Measurements from ENCODE around the gene ZNF586.
"Not testable (repeated sequence)": the region's sequence is repeated elsewhere in the genome, so short reads cannot be mapped to it uniquely, and the experiment has no call there.

The ZNF586 gene

DNA sequence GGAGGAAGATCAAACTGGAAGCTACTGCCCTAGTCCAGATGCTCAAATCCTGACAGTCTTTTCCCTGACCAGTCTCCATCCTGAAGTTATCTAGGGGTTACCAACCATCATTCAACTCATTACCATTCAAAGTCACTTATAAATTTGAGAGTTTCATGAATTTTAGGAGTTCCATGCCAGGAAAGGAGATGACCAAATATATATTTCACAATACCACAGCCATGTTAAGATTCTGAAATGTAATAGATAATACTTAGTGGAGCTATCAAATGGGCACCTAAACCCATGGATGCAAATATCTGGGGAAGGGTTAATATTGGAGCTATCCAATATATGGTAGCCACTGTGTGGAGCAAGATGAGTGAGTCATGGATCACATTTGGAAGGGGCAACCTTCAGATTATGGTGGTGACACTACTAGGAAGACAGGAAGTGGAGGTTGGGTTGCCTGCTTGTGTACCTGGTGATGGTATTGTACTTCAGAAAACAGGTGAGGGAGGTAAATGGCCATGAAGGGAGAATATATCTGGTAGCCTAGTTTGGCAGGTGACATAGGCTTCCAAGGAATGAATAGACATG, 18.7 kb downstream of the ZNF586 start:
- no peak overlapping the region for H3K4me3 ChIP-seq (ENCODE audit: low read depth, low read length)
- no peak for DNase-seq (ENCODE audit: low read depth)

- no peak overlapping the region for H3K4me3 ChIP-seq (ENCODE audit: low read depth, low read length)
- DNase-seq (ENCODE audit: low read depth) = no peak
Observed at GRCh38 chr19:57789288-57789687, 19.8 kb downstream of the ZNF586 start.

GRCh38 chr19:57796580-57796979, 27.1 kb downstream of the ZNF586 start:
- not testable (repeated sequence) for H3K4me3 ChIP-seq (ENCODE audit: low read depth, low read length); DNase-seq (ENCODE audit: low read depth)

DNA sequence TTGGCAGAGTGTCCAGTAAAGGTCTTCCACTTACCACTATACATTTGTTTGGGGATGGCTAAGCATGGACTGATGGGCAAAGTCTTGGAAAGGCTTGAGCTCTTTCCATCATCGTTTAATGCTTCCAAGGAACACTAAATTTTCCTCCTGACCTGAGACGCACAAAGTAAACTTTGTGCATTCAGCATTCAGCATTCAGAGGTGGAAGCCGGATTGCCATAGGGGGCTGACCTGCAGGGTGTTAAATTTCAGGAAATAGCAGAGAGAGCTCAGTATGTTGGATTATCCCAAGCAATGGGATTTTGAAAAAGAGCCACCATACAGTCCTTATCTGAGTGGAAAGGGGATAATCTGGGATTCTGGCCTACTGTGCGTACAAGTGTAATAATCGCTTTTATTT, 31.2 kb downstream of the ZNF586 start:
- H3K4me3 ChIP-seq (ENCODE audit: low read depth, low read length) = no peak overlapping the region
- DNase-seq (ENCODE audit: low read depth) = no peak

GRCh38 chr19:57802269-57802668, 32.8 kb downstream of the ZNF586 start:
- no peak for DNase-seq (ENCODE audit: low read depth)
- H3K4me3 ChIP-seq (ENCODE audit: low read depth, low read length) = no peak overlapping the region

DNA sequence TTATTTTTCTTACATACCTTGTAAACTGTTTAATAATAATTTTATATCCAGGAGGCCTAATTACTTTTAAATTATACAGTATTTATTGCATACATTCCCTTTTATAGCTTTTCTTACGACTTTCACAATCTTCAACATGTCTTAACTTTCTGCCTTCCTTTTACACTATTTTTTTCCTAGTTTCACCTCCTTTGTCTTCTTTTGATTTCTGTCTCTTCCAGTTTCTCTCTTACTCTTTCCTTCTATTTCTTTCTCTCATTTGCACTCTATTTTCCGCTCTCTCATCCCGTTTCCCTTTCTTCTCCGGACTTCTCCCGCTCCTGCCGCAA, 33.8 kb downstream of the ZNF586 start:
- no peak for DNase-seq (ENCODE audit: low read depth)
- peak overlapping the region; percentile 65 for H3K4me3 ChIP-seq (ENCODE audit: low read depth, low read length)

- DNase-seq (ENCODE audit: low read depth) = peak; percentile 56
- H3K4me3 ChIP-seq (ENCODE audit: low read depth, low read length) = peak overlapping the region; percentile 65
Observed at GRCh38 chr19:57803594-57804325, 34.3 kb downstream of the ZNF586 start.

GRCh38 chr19:57807541-57807940, 38.1 kb downstream of the ZNF586 start:
- no peak overlapping the region for H3K4me3 ChIP-seq (ENCODE audit: low read depth, low read length)

GRCh38 chr19:57810410-57811295, 41.2 kb downstream of the ZNF586 start:
- not testable (repeated sequence) for H3K4me3 ChIP-seq (ENCODE audit: low read depth, low read length); DNase-seq (ENCODE audit: low read depth)

More at GRCh38 chr19:57807541-57807940, 38.1 kb downstream of the ZNF586 start:
- no peak for DNase-seq (ENCODE audit: low read depth)

DNA sequence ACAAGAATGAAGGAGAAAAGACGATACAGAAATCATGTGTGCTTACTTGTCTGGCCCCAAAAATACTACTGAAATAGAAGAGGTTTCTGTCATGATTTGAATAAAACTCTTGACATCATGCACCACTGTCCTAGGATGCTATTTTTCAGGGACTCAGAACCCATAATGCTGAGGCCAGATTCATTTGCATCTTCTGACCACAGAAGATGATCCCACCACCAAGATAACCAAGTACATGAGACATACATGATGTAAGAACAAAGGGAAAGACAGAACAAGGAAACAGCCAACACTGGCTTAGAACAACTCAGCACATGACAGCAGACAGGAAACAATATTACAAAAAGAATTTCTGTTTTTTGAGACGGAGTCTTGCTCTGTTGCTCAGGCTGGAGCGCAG, 42.8 kb downstream of the ZNF586 start:
- no peak for DNase-seq (ENCODE audit: low read depth)
- H3K4me3 ChIP-seq (ENCODE audit: low read depth, low read length) = no peak overlapping the region

DNA sequence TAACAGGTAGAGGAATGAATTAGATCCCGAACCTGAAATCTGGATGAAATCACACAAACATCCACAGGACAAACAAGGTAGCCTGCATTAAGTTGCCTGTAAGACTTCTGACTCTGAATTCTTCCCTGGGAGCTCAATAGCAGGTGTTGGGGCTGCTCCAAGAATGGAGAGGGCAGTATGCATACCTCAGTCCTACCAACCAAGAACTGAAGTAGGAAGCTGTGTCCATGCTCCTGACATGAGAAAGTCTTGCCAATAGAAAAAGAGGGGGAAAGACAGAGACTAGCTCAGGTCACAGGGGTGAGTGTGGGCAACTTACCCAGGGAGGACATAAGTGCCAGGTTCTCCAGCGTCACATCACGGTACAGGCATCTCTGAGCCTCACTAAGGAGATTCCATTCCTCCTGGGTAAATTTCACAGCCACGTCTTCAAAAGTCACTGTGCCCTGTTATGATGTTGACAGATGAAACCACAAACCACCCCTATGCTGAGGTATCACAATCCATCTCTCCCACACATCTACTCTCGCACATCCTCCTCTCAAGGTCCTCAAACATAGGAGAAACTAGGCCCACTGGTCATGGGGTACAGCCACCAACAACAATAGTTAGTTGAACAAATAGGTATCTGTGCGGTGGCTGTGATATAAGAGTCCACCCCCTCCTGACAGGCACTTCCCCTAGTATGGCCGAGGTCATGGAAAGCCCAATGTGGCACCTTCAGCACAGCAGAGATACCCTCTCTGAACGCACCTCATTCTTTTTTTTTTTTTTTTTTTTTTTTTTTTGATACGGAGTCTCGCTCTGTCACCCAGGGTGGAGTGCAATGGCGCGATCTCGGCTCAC, 43.7 kb downstream of the ZNF586 start:
- not testable (repeated sequence) for H3K4me3 ChIP-seq (ENCODE audit: low read depth, low read length); DNase-seq (ENCODE audit: low read depth)

GRCh38 chr19:57813919-57814504, 44.5 kb downstream of the ZNF586 start:
- H3K4me3 ChIP-seq (ENCODE audit: low read depth, low read length) = peak overlapping the region; percentile 81
- no peak for DNase-seq (ENCODE audit: low read depth)

GRCh38 chr19:57814505-57815246, 45.2 kb downstream of the ZNF586 start, which contains the start of gene ZNF552:
Gene ZNF552, minus strand, starts transcription at chr19:57814913. Its CDS starts 170 bp downstream, at chr19:57814743.
- peak; percentile 67 for DNase-seq (ENCODE audit: low read depth)
- H3K4me3 ChIP-seq (ENCODE audit: low read depth, low read length) = peak within 1 kb of the TSS; percentile 81

DNA sequence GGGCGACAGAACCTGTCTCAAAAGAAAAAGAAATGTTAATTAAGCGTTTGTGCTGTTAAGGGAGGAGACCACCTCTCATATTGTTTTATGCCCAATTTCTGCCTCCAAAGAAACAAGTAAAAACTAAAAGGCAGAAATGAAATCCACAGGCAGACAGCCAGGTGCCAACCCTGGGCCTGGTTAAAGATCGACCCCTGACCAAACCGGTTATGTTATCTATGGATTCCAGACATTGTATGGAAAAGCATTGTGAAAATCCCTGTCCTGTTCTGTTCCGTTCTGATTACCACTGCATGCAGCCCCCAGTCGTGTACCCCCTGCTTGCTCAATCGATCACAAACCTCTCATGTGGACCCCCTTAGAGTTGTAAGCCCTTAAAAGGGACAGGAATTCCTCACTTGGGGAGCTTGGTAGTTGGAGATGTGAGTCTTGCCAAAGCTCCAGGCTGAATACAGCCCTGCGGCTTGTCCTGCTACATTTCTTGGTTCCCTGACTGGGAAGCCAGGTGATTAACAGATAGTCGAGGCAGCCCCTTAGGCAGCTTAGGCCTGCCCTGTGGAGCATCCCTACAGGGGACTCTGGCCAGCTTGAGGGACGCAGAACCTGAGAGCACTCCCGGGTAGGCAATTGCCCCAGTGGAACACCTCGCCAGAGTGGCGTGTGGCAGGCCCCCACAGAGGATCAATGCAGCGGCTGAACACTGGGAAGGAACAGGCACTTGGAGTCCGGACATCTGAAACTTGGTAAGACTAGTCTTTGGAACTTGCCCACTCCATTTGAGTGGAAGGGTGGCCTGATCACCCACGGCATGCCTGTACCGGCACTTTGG, 46.0 kb downstream of the ZNF586 start:
- H3K4me3 ChIP-seq (ENCODE audit: low read depth, low read length) = peak overlapping the region; percentile 81
- no peak for DNase-seq (ENCODE audit: low read depth)

DNA sequence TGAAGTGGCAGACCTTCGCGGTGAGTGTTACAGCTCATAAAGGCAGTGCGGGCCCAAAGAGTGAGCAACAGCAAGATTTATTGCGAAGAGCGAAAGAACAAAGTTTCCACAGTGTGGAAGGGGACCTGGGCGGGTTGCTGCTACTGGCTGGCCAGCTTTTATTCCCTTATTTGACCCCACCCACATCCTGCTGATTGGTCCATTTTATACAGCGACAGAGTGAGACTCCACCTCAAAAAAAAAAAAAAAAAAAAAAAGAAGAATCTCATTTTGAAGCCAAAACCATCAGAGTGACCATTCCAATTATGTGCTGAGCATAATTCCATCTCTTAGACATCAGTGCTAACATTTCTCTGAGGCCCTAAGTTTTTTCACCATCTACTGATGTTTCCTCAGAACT, 47.2 kb downstream of the ZNF586 start:
- no peak overlapping the region for H3K4me3 ChIP-seq (ENCODE audit: low read depth, low read length)
- no peak for DNase-seq (ENCODE audit: low read depth)

DNA sequence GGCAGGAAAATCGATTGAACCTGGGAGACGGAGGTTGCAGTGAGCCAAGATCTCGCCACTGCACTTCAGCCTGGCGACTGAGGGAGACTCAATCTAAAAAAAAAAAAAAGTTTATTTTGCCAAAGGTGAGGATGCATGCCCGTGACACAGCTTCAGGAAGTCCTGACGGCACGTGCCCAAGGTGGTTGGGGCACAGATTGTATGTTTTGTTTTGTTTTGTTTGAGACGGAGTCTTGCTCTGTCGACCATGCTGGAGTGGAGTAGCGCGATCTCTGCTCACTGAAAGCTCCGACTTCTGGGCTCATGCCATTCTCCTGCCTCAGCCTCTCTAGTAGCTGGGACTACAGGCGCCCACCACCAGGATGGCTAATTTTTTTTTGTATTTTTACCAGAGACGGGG, 48.5 kb downstream of the ZNF586 start:
- no peak for DNase-seq (ENCODE audit: low read depth)
- no peak overlapping the region for H3K4me3 ChIP-seq (ENCODE audit: low read depth, low read length)

GRCh38 chr19:57818378-57818777, 48.9 kb downstream of the ZNF586 start:
- no peak for DNase-seq (ENCODE audit: low read depth)
- H3K4me3 ChIP-seq (ENCODE audit: low read depth, low read length) = no peak overlapping the region
